GM21360 (cell line): ENCODE results near the gene PWWP2A.

Source experiments
- ATAC-seq: cut with Tn5 transposase; IDR thresholded peaks from one replicate; pipeline ENCODE4 v1.9.1; 2021; ENCODE audit warnings: mild to moderate bottlenecking, moderate library complexity; ENCODE audit not compliant: unreplicated experiment

PWWP2A gene

DNA sequence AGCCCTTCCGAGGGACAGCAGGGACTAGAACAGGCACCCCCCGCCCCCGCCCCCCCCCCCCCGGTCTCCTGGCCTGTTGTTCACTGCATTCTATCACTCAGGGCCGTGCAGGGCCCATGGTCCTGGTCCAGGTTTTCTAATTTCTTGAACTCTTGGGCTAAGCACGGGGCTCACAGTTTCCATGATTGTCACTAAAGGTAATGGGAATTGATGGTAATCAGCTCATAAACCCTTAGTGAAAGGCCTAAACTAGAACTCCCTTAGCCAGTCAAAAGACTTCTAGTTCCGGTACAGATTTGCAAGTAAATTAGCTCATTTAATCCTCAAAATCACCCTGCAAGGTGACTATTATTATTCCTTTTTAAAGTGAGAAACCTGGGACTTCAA, 14.7 kb upstream of the PWWP2A start:
- no peak for ATAC-seq

DNA sequence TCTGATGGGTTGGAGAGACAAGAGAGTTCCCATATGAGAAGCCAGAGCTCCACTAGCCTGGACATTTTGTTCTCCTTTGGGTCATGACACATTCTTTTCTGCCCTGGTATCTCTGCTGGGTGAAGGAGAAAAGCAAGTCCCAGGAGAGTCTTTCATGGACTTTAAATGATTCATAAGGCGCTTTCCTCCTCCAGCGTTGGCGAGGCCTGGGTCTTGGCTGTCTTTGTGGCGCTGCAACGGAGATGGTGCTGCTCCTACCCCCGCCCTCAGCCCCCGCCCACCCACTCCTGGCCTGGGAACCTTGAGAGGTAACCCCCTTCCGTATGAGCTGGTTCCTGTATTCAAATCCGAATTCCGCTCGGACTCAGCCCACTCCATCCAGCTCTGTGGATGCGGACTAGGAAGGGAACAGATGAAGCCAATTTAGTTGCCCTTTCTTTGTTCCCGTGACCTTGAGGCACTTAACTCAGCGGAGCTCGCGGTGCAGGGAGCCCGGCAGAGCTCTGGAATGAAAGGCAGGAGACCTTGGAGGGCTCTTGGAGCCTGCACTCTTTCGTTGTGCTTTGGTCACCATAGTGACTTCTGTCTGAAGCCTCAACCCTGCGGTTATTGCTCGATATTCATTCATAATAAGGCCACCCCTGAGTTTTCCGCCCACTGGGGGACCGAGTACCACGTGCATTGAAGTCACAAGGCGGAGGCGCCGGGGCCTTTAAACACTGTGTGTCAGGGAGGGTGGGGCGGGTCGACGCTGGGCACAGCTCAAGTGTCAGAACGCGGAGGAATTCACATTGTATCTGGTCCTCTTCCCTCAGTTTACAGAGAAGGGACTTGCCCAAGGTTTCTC, 14.0 kb upstream of the PWWP2A start:
- ATAC-seq, result no peak

DNA sequence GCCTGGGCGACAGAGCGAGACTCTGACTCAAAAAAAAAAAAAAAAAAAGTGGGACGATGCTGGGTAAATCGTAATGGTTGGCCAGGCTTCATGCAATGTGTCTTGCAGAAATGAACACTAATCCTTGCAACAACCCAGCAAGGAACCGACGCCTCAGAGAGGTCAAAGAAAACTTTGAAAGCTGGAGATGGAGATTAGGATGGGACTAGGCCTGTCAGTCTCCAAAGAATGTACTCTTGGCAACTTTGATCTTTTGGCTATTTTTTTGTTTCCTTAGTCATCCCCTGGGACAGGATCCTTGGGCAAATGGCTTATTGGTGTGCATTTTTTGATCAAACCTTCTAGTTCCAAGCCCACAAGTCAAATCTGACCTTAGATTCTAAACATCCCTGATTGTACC, 10.6 kb upstream of the PWWP2A start:
- ATAC-seq, result no peak

DNA sequence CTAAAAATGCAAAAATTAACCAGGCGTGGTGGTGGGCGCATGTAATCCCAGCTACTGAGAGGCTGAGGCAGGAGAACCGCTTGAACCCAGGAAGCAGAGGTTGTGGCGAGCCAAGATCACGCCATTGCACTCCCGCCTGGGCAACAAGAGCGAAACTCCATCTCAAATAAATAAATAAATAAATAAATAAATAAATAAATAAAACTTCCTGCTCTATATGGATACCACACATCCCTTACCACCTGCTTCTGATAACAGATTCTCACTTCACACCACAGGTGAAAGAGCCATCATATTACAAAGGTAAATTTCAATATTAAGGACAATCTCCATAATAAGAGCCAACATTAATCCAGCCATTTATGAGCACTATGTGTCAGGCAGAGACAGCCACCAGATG, 9.4 kb upstream of the PWWP2A start:
- ATAC-seq, result no peak

DNA sequence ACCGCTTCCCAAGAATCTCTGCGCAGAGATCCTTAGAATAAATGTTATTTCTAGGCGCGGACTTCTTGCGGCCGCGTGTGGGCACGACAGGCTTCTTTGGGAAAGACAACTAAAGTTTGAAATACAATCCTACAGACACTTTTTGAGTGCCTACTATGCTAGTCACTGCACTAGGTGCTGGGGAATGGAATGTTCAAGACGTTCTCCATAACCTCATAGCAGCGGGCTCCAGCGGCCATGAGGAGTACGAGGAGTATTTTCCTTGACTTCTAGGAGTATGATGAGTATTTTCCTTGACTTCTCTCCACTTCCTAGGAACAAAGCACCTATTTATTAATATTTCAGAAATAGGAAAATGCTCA, 636 bp upstream of the PWWP2A start:
- ATAC-seq, result peak; percentile 6

DNA sequence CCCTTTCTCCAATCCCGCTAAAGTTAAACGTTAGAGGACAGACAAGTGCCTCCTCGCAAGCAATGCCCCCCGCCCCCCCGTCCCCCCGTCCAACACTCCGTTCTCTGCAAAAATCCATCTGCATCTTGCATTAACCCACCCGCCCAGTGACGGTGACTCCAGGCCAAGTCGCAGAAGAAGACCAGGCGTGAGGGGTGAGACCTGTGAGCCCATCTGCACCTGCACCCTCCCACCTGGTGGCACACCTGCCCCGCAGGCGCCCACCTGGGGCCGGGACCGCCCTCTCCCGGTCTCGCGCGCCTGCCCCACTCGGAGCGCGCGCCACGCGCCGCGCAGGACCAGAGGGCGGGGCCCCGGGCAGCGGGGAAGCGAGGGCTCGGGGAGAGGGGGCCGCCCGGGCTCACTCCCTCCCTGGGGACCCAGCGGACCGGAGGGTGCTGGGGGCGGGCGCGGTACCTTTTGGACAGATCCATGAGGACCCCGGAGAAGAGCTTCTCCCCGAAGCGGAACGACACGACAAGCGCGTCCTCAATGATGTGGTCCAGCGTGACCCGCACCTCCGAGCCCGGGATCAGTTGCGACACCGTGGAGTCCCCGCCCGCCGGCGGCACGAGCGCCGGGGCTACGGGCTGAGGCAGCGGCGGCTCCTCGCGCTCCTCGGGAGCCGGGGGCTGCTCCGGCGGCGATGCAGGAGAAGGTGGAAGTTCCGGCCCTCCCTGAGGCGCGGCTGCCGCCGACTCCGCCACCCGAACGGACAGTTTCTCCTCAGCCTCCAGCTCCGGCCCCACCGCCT, 705 bp downstream of the PWWP2A start:
- ATAC-seq, result peak; percentile 27

DNA sequence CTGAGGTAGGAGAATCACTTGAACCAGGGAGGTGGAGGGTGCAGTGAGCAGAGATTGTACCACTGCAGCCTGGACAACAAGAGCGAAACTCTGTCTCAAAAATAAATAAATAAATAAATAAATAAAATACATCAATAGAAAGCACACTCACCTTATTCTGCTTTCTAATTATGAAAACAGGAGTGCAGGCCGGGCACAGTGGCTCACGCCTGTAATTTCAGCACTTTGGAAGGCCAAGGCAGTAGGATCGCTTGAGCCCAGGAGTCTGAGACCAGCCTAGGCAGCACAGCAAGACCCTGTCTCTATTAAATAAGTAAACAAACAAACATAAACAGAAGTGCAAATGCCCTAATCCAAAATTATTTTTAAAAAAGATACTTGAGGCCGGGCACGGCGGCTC, 2.3 kb downstream of the PWWP2A start:
- no peak for ATAC-seq

DNA sequence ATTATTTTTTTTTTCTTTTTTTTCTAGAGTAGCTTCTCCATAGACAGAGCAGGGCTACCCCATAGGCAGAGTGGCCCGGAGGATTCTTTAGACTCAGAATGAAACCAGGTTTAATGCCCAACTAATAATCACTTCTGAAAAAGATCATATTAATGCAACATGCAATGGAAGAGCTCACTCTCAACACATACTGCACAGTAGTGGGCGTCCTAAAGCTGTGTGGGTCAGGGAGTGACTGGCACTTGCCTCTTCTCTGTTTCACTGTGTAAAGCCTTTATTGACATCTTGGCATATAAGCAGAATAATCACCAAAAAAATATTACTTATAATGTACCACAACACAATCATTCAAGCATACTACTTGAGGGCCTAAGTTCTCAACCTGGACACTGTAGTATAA, 11.1 kb downstream of the PWWP2A start:
- ATAC-seq, result no peak

DNA sequence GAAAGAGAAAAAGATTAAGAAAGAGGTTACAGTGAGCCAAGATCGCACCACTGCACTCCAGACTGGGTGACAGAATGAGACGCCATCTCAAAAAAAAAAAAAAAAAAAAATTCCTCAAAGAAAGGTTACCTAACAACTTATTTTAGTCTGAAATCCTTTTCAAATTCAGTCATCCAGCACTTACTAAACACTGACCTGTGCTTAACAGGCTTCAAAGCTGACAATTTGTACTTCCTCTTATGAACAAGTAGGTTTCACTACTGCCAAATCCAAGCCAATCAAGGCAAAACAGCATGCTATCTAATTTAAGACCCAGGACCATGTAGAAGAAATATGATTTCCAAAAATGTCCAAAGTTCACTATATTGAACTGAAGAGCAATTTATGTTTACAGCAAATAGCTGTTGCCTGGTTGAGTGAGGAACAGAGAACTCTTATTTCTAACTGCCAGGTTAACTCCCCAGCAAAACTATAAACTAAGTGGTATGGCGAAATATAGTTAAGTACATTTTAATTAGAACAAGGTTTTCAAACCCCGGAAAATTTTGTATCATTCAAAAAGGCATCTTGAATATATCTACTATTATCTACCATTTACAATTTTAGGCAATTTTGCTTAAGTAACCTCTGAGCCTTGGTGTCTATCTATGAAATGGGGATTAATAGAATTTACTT, 13.4 kb downstream of the PWWP2A start:
- ATAC-seq, result peak; percentile 86

DNA sequence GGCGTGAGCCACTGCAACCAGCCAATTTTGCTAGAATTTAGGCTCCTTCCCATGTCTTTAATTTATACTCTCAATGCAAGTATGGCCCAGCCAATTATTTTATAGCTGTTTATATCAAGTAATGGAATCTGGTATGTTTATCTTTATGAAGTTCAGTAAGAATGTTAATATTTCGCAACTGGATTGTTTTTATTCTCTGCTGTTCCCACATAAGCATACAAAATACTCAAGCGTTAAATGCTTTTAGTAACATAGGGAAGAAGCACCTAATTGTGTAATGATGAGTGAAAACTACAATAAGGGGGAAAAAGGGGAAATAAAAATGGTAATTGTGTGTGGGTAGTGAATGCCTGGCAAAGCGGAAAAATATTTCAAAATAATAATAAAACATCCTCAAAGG, 21.3 kb downstream of the PWWP2A start:
- ATAC-seq, result no peak

DNA sequence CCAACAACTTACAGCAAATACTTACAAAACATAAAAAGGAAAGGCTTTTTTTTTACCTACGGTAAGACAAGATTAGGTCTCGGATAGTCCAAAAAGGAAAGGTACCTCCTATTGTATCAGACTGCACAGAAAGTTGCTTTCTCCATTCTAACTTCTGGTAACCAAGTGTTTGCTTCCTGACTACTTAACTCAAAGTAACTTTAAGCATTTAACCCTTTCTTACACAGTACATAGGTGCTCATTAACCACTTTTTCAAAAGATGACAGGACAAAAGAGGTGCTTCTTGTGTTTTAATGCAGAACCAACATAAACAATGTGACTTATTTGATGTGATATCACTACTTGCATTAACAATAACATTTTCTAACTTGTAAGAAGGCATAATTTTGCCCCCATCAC, 23.1 kb downstream of the PWWP2A start:
- ATAC-seq, result no peak

DNA sequence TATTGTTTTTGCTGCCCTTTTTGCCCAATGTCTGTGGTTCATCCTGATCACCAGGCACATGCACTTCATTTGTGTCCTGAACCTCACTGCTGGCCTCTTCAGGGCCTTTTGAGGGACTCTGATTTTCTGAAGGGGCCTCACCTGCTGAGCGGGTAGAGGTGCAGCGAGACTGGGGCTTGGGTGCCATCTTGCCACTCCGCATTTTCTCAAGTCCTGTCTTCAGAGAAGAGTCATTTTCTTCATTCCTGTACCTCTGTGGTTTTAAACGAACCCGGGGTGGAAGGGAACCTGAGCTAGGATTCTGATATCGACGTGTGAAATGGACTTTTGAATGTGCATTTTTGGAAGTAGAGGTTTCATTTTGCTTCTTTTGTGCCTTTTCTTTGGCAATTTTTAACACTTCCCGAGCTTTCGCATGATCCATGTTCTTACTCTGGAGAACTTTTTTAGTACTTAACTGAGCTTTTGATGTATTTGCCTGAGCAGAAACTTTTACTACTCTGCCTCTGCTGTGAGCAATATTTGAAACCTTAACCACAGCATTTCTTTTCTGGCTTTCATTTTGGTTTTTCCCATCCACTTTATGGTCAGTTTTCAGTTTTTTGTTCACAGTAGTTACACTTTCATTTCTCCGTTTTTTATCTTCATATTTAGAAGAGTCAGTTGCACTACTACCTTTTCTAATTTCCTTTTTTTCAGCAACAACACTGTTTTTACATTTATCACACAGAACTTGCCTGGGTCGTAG, 26.1 kb downstream of the PWWP2A start:
- peak; percentile 62 for ATAC-seq

DNA sequence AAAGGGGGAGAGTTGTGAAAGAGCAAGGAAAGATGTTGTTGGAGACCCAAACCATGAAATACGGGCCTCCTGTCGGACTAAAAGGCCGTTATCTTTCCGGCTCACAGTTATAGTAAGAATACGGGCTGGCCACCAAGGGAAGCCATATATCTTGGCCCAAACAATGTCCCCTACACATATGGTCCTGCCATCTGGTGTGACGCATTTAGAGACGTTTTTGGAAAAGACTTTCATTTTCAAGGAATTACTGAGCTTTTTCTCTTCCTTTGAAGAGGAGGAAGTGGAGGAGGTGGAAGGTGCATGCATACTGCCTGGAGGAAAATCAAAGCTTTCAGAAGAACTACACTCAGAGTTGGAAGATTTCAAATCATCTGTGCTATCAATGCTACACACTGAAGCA, 26.7 kb downstream of the PWWP2A start:
- ATAC-seq, result no peak

DNA sequence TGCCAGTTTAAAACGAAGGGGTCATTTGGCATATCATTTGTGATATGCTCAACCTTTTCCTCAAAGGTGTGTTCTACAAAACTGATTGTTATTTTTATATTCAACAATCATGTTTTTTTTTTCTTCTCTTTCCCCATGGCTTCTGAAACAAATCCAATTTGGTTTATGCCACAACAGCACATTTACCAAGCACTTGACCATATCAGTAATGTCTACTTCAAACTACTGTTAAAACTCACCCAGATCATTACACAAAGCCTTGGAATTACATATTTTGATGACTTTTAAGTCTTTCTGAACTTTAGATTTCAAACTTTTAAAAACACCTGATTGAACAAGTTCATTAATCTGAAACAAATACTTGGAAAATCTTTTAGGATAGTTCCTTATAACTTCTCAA, 29.2 kb downstream of the PWWP2A start:
- ATAC-seq, result no peak

DNA sequence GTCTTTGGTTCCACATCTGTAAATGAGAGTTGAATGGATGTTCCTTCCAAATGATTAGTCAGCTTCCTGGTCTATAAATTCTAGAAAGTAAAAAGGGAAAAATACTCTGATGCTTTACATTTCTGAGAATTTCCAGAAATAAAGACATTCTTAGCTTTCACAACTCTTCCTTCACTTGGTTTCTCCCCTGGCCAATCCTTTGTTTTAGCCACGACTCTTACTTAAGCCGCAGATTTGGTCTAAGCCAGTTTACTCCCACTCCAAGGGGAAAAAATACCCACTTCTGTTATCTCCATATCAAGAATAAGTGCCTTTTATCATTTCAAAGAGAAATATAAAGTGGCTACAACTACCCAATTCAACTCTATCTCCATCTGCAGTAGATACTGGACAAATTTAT, 29.7 kb downstream of the PWWP2A start:
- no peak for ATAC-seq

DNA sequence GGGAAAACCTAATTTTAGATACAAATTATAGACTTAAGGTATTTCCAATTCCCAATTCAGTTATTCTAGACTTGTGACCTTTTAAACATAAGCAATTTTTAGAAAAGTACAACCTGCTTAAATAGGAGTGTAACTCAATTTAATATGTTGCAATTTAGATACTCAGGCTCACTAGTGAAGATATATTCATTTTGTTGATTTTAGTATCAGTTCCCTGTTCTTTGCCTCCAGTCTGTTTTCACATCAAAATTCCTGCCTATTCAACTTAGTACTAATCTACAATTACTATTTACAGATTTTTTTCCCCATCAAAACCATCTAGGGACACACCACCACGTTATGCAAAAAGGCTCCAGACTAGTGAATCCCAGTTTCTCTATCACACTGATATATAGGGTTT, 30.4 kb downstream of the PWWP2A start:
- no peak for ATAC-seq

DNA sequence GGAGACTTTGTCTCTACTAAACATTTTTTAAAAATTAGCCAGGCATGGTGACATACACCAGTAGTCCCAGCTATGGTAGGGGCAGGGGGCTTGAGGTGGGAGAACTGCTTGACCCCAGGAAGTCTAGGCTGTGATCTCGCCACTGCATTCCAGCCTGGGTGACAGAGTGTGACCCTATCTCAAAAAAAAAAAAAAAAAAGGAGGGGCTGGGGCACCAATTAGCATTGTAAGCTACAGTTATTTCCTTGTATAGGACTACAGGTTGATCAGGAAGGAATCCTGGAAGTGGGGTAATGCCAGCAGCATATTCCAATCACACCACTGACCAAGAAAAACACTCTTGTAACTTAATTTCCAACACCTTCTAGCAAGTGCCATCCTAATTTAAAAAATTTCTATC, 32.1 kb downstream of the PWWP2A start:
- ATAC-seq, result no peak

DNA sequence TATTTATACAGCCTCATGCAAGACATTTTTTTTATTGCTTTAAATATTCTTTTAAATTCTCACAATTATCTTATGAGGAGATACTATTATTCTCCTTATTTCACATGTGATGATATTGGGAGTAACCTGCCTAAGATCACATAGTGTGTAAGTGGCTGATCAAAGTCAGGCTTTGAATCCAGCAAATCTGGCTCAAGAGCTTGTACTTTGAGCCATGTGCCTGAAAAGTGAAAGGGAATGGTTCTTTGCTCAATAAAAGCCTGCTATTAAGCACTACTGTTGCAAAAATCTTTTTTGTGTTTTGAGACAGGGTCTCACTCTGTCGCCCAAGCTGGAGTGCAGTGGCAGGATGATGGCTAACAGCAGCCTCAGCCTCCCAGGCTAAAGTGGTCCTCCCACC, 35.1 kb downstream of the PWWP2A start:
- no peak for ATAC-seq

DNA sequence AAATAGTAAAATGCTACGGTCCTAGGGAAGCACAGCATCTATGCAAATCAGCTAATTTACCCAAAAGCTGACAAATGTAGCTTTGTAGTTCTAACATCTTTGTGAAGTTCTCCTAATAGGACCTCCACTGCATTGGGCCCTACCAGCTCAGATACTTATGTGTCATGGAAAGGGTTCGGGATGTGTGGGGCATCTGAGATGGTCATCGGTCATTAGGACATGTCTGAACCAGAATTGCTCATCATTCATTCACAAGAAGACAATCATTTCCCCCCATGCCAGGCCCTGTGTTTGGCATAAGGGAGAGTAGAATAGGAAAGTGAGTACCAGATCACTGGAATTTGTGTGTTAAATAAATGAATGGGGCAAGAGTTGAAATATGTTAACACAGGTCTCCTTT, 35.7 kb downstream of the PWWP2A start:
- ATAC-seq, result no peak

DNA sequence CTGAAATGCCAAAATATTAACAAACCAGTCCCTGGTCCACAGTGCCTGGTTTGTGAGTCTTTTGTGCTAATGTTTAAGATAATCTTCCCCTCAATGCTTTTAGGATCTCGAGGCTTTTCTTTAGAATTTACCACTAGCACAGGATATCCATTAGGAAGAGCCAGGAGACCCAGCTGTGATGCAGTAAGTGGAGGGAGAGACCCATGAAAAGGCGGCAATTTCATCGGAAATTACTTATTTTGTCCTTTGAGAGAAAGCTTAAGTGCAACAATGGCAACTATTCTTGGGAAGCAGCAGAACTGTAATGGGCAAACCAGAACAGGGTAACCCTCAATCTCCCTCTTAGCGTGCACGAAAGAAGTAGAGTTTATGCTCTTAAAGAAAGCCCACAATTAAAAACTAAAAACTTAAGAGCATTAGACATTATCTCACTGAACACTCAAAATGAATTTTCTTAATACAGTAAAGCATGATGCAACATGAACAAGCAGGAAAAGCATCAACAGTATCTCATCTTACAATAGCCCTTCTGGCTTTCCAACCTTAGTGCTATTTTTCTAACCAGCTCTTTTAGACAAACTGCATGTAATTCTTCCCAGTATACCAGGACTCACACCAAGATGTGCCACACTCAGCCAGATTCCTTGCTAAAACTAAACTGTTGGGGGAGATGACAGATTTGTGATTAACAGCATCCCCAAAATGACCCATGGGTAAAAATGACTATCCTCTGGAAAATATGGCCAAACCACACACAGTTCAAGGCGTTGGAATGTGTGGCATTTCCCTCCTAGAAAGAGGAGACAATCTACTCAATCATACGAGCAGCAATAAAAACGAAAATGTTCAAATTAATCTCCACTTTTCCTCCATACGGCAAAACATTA, 36.4 kb downstream of the PWWP2A start:
- ATAC-seq, result no peak
